Liver (tissue), 9 donors: ENCODE measurements around the gene HIP1R. TPM values are rescaled to one million over a fixed set of nuclear protein-coding genes. Genes with fewer than 3 reads are reported as not detected.

Source experiments
- DNase-seq: peaks from one replicate; pipeline ENCODE4 v3.0.0-alpha.2; 2017; ENCODE audit warnings: low spot score
- H3K27ac ChIP-seq, 2 donors: one replicate each; pipeline ENCODE4 v1.7.0; 2013; ENCODE audit warnings: inconsistent platforms in 2 of 2, low read length in 2 of 2, control low read depth in 1 of 2, low read depth in 1 of 2, mild to moderate bottlenecking in 1 of 2
- H3K27me3 ChIP-seq, 4 donors: one replicate each; pipeline versions ENCODE4 v1.6.1 to v1.7.0; 2013; ENCODE audit warnings: low read length in 3 of 4, inconsistent platforms in 1 of 4, mild to moderate bottlenecking in 1 of 4, moderate library complexity in 1 of 4; ENCODE audit not compliant: control insufficient read depth in 4 of 4, insufficient read depth in 4 of 4
- H3K36me3 ChIP-seq, 4 donors: one replicate each; pipeline versions ENCODE4 v1.6.1 to v1.7.0; 2013; ENCODE audit warnings: low read length in 3 of 4, mild to moderate bottlenecking in 3 of 4, low read depth in 1 of 4, moderate library complexity in 1 of 4; ENCODE audit not compliant: control insufficient read depth in 4 of 4, insufficient read depth in 3 of 4
- H3K4me1 ChIP-seq, 4 donors: one replicate each; pipeline versions ENCODE4 v1.6.1 to v1.7.0; 2013; ENCODE audit warnings: low read length in 3 of 4, mild to moderate bottlenecking in 3 of 4, moderate library complexity in 1 of 4; ENCODE audit not compliant: control insufficient read depth in 4 of 4, insufficient read depth in 4 of 4
- H3K4me3 ChIP-seq, 3 donors: one replicate each; pipeline versions ENCODE4 v1.6.1 to v1.7.0; 2013; ENCODE audit warnings: low read length in 3 of 3, control low read depth in 1 of 3, low read depth in 1 of 3, mild to moderate bottlenecking in 1 of 3
- H3K9ac ChIP-seq, 2 donors: one replicate each; pipeline ENCODE4 v1.7.0; 2013; ENCODE audit warnings: low read length in 2 of 2, mild to moderate bottlenecking in 2 of 2, moderate library complexity in 2 of 2, control low read depth in 1 of 2, low read depth in 1 of 2
- H3K9me3 ChIP-seq, 4 donors: one replicate each; pipeline versions ENCODE4 v1.6.1 to v1.7.0; 2013; ENCODE audit warnings: low read length in 3 of 4; ENCODE audit not compliant: control insufficient read depth in 4 of 4
- TAF1 ChIP-seq: conservative IDR thresholded peaks from 2 replicates; pipeline ENCODE4 v1.6.1; 2016; ENCODE audit warnings: antibody characterized with exemption, mild to moderate bottlenecking
- WGBS: extraction: QIAGEN DNeasy Blood & Tissue Kit; methylation state at CpG from one replicate; pipeline ENCODE4 v1.1.7; 2013; 5-methylcytosine and 5-hydroxymethylcytosine counted together
- polyA plus RNA-seq, 2 donors: library from polyadenylated mRNA; stranded (reverse) in 1 of 2; unstranded in 1 of 2; fragments of 200-250 nt in 1 of 2; fragments of >200 nt in 1 of 2; fragmentation: Nextera tagmentation in 1 of 2; extraction: Ambion mirVana in 1 of 2; gene quantifications; one replicate each; pipeline versions ENCODE4 v1.2.1 to v1.2.3, GENCODE V29; 2013 to 2015
- total RNA-seq, 2 donors: library from RNA; depleted of rRNA; stranded (reverse); fragments of >200 nt; gene quantifications; one replicate each; pipeline ENCODE4 v1.2.3, GENCODE V29; 2014
- TF ChIP-seq, protein P1 (sequence below): IDR thresholded peaks from 2 replicates; pipeline ENCODE4 v1.6.1; 2016; ENCODE audit warnings: antibody characterized with exemption, mild to moderate bottlenecking
- TF ChIP-seq, protein P2 (sequence below): IDR thresholded peaks from 2 replicates; pipeline ENCODE4 v1.6.1; 2016; ENCODE audit warnings: antibody characterized with exemption
- donor health status: healthy.
- donor health status: healthy.
- donor health status: healthy.
- donor health status: healthy.
- donor health status: healthy.

Gene HIP1R
- total and polyA plus RNA-seq, 4 donors = 12.4 to 52.5 (median 17.0) TPM

DNA sequence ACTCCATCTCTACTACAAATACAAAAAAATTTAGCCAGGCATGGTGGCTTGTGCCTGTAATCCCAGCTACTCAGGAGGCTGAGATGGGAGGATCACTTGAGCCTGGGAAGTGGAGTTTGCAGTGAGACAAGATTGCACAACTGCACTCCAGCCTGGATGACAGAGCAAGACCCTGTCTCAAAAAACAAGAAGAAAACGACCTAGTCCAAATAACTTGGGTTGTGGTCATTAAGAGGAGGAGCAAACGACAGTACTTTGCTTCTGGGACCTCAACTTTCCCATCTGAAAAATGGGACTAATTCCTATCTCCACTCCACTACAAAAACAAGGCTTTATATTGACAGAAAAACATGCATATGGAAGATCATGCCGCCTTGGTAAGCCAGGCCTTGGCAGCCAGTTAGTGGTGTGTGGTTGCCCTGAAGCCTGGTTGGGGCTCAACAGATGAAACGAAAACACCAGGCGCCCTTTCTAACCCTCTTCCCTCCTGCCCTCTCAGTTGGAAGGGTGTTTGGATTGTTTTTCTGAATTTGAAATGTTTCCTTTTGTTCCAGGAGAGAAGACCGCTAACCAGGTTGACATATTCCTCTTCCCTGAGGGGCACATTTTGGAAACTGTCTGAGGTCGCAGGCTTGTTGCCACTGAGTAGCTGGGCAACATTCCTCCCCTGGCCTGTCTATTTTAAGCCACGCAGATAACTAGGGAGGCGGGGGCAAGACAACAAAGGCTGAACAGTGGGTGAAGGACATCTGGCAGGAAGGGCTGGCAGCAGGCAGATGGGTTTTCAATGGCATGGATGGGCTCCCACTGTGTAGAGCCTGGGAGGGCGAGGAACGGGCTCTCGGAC is 74.4 kb downstream of the HIP1R start:
- TF ChIP-seq, protein P1, sequence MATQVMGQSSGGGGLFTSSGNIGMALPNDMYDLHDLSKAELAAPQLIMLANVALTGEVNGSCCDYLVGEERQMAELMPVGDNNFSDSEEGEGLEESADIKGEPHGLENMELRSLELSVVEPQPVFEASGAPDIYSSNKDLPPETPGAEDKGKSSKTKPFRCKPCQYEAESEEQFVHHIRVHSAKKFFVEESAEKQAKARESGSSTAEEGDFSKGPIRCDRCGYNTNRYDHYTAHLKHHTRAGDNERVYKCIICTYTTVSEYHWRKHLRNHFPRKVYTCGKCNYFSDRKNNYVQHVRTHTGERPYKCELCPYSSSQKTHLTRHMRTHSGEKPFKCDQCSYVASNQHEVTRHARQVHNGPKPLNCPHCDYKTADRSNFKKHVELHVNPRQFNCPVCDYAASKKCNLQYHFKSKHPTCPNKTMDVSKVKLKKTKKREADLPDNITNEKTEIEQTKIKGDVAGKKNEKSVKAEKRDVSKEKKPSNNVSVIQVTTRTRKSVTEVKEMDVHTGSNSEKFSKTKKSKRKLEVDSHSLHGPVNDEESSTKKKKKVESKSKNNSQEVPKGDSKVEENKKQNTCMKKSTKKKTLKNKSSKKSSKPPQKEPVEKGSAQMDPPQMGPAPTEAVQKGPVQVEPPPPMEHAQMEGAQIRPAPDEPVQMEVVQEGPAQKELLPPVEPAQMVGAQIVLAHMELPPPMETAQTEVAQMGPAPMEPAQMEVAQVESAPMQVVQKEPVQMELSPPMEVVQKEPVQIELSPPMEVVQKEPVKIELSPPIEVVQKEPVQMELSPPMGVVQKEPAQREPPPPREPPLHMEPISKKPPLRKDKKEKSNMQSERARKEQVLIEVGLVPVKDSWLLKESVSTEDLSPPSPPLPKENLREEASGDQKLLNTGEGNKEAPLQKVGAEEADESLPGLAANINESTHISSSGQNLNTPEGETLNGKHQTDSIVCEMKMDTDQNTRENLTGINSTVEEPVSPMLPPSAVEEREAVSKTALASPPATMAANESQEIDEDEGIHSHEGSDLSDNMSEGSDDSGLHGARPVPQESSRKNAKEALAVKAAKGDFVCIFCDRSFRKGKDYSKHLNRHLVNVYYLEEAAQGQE = no peak
- TF ChIP-seq, protein P2, sequence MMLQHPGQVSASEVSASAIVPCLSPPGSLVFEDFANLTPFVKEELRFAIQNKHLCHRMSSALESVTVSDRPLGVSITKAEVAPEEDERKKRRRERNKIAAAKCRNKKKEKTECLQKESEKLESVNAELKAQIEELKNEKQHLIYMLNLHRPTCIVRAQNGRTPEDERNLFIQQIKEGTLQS = no peak
- TF ChIP-seq TAF1 = no peak
- Histone ChIP-seq H3K4me3 (no peak overlapping the region), H3K4me1 (no peaks in the 10 kb centered on the region), H3K9ac (no peak overlapping the region), H3K27me3 (no peaks in the 10 kb centered on the region), H3K36me3 (no peaks in the 10 kb centered on the region), H3K9me3 (no peaks in the 10 kb centered on the region), H3K27ac (no peak overlapping the region)
- no peak for DNase-seq
- 77% methylated on average over 12 of the region's 12 CpGs for WGBS

Other genes starting within 250 kb of the HIP1R start
- under 1 TPM; 0.08 to 0.70 TPM for gene HCAR2, start 132.1 kb upstream of the HIP1R start, total RNA-seq
- under 1 TPM in 1 of 2 donors, not detected in 1; 0.08 TPM for gene HCAR2, start 132.1 kb upstream of the HIP1R start, polyA plus RNA-seq
- 1 to 10 TPM in 1 of 2 donors, under 1 TPM in 1; 0.08 to 1.3 TPM for gene HCAR3, start 118.6 kb upstream of the HIP1R start, total RNA-seq
- under 1 TPM in 1 of 2 donors, not detected in 1; 0.10 TPM for gene HCAR3, start 118.6 kb upstream of the HIP1R start, polyA plus RNA-seq
- under 1 TPM in 1 of 2 donors, not detected in 1; 0.19 TPM for gene HCAR1, start 104.6 kb upstream of the HIP1R start, total RNA-seq
- under 1 TPM in 1 of 2 donors, not detected in 1; 0.01 TPM for gene HCAR1, start 104.6 kb upstream of the HIP1R start, polyA plus RNA-seq
- 10 to 100 TPM; 14.1 to 17.4 TPM for gene DENR, start 82.6 kb upstream of the HIP1R start, total RNA-seq
- 10 to 100 TPM; 10.9 to 17.7 TPM for gene DENR, start 82.6 kb upstream of the HIP1R start, polyA plus RNA-seq
- gene CCDC62, start 60.9 kb upstream of the HIP1R start, total RNA-seq = under 1 TPM; 0.28 to 0.67 TPM
- under 1 TPM in 1 of 2 donors, not detected in 1; 0.03 TPM for gene CCDC62, start 60.9 kb upstream of the HIP1R start, polyA plus RNA-seq
- 1 to 10 TPM; 4.4 to 6.8 TPM for gene VPS37B, start 60.7 kb downstream of the HIP1R start, total RNA-seq
- gene VPS37B, start 60.7 kb downstream of the HIP1R start, polyA plus RNA-seq = 1 to 10 TPM; 2.3 to 3.2 TPM
- gene ABCB9, start 131.0 kb downstream of the HIP1R start, total RNA-seq = 1 to 10 TPM; 1.7 to 3.3 TPM
- under 1 TPM; 0.29 to 0.90 TPM for gene ABCB9, start 131.0 kb downstream of the HIP1R start, polyA plus RNA-seq
- gene OGFOD2, start 139.8 kb downstream of the HIP1R start, total RNA-seq = 1 to 10 TPM; 8.0 to 9.2 TPM
- 10 to 100 TPM; 15.4 to 18.6 TPM for gene OGFOD2, start 139.8 kb downstream of the HIP1R start, polyA plus RNA-seq
- gene ARL6IP4, start 145.2 kb downstream of the HIP1R start, total RNA-seq = 10 to 100 TPM; 59.2 to 71.8 TPM
- 100 to 1,000 TPM; 171 to 187 TPM for gene ARL6IP4, start 145.2 kb downstream of the HIP1R start, polyA plus RNA-seq